Stimulated activated CD8-positive, alpha-beta memory T cell treated with anti-CD3 and anti-CD28 coated beads, Interleukin-7, amount 100 ng/mL, for 24 hours (primary cell): ENCODE results near the gene HEY2.
"Not testable (repeated sequence)": the region's sequence is repeated elsewhere in the genome, so short reads cannot be mapped to it uniquely, and the experiment has no call there.

ENCODE experiments used
- DNase-seq: peaks from one replicate; pipeline ENCODE4 v3.0.0-alpha.2; 2020; ENCODE audit warnings: low read depth

Gene HEY2

GRCh38 chr6:125795301-125795700 lies 45.9 kb downstream of the HEY2 start:
- no peak for DNase-seq

- no peak for DNase-seq
Observed at GRCh38 chr6:125797120-125797885, 47.9 kb downstream of the HEY2 start.

DNA sequence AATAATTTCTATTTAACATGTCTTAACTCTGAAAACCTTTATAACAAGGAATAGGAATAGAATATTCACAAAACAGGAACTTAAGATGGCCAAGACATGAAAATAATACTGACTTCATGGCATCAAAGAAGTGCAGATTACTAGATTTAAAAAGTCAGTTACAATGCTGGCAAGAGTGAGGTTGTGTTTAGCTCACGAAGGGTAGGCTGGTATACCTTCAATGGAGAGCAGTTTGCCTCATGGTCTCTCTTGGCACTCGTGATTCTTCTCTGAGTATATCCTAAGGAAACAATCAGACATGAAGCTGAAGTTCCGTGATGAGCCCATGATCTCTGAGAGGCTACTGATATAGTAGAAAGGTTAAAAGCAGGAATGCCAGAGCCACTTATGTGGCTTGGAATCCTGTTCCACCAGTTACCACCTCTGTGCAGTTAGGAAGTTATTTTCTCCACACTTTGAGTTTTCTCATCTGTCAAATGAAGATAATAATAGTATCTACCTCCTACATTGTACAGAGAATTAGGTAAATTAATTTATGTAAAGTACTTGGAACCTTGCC lies 48.5 kb downstream of the HEY2 start:
- no peak for DNase-seq

GRCh38 chr6:125798734-125799508 lies 49.5 kb downstream of the HEY2 start:
- DNase-seq = no peak

GRCh38 chr6:125802383-125802782 lies 53.0 kb downstream of the HEY2 start:
- DNase-seq = no peak

GRCh38 chr6:125802943-125803377 lies 53.5 kb downstream of the HEY2 start:
- no peak for DNase-seq

DNA sequence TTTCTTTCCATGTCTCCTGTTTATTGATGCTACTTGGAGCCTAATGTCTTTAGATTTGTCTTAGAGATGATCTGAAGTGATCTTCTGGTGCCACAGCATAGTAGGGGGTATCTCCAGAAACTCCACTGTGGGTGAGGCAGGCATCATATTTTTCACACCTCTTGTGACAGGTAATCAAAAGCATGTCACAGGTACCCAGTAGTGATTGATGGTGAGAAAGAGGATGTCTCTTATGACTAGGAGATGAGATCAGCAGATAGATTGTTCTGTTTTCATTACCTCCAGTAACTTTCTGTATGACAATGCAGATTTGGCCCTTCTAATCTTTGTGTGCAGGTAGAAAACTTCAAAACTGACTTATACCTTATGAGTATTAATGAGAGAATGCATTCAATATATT lies 54.8 kb downstream of the HEY2 start:
- DNase-seq = no peak

GRCh38 chr6:125804866-125805425 lies 55.5 kb downstream of the HEY2 start:
- DNase-seq = not testable (repeated sequence)

- DNase-seq = no peak
Observed at GRCh38 chr6:125806813-125807212, 57.4 kb downstream of the HEY2 start.

DNA sequence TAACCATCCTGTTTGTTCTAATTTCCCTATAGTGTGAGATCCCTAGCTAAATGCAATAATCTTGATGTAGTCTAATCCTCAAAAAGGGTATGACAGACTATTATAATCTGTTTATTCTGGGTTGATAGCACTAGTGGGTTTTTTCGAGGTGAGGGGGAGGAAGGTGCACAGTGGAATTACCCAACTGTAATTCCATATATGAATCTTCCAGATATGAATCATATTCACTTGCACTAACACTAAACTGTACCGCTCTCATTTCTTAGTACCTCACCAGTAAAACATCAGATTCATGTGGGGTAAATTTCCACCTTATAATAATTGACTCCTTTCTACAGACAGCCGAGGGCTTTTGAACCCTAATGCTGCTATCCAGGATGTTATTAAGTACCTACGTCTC lies 57.9 kb downstream of the HEY2 start:
- DNase-seq = no peak

GRCh38 chr6:125808060-125808459 lies 58.6 kb downstream of the HEY2 start:
- no peak for DNase-seq

- DNase-seq = no peak
Observed at GRCh38 chr6:125808591-125808990, 59.2 kb downstream of the HEY2 start.

DNA sequence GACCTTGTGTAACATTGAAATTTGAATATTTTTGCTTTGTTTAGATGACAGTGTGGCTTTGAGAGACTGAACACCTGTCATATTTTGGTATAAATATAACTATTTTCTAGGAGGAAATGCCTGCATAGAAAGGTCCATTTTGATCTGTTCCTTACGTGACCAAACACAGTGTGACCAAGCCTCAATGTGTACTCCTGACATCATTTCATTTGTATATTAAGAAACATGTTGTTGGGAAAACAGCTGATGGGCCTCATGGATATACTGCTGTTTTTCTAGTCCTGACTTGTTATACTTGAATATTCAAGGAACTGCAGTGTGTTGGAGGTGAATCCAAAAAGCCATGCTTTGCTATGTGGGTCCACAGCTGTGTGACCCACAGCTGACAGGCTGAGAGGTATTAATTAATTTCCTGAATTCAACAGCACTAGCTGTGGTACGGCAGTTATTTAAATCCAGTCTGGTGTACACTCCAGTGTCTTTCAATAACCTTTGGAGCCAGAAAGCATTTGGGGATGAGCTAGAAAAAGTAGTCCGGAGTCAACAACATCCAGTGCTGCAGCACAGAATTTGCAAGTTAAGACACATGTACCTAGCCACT lies 60.2 kb downstream of the HEY2 start:
- DNase-seq = no peak

GRCh38 chr6:125810445-125810844 lies 61.0 kb downstream of the HEY2 start:
- DNase-seq = no peak
